ENCODE measurements around the gene HIVEP3.

HIVEP3 gene

DNA sequence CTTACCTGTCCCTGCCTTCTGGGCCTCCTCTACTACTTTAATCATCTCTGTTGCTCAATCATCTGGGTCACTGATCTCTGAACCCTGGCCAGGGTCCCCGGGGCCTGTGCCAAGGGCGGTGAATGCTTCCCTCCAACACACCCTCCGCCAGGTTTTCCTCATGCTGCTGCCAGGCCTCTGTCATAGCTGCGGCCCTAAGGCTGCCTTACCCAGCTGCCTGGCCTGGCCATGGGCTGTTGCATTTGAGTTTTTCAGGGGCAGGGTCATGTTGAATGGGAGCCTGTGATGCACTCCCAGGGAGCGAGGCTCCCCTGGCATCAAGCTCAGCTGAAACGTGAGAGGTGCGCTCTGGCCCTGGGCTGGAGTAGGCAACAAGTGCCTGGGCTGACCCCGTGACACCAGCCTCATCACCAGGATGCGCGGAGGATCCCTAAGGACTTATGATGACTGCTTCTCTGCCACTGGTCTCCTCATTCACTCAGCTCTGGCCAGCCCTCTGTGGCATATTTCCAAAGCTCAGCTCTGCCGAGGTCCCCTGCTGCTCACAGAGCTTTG, 441.8 kb downstream of the HIVEP3 start:
- no peaks in the 10 kb centered on the region for H3K4me1 ChIP-seq (ENCODE audit: control insufficient read depth, insufficient read depth, low read length)
- no peaks in the 10 kb centered on the region for H3K9me3 ChIP-seq (ENCODE audit: control insufficient read depth, insufficient read depth, low read depth, low read length)
- ChIA-PET CTCF (interaction anchor here (0.6 to 3.9 kb wide), 8 partner anchors 15 to 875 kb away, joined by 3 to 33 read pairs (median 4); no protein-coding TSS in a partner anchor), POLR2A (no interaction called here)
- no peak overlapping the region for H3K27ac ChIP-seq (ENCODE audit: extremely low read depth, low read depth, low read length)
- no peaks in the 10 kb centered on the region for H3K36me3 ChIP-seq (ENCODE audit: control insufficient read depth in 2 of 2, insufficient read depth in 1 of 2, low read length in 2 of 2)
- H3K4me3 ChIP-seq (ENCODE audit: low read depth, low read length), result no peak overlapping the region
- TF ChIP-seq SCRT2 (tag by site-specific recombination; IDR thresholded peaks at IDR 0.05) (peak; percentile 71), ZIC2 (tag by site-specific recombination; IDR thresholded peaks at IDR 0.05) (peak; percentile 34), KLF9 (tag by site-specific recombination; IDR thresholded peaks at IDR 0.05; ENCODE audit: low read depth) (no peak), GLIS1 (tag by site-specific recombination; IDR thresholded peaks at IDR 0.05) (peak; percentile 16; the same call in 1 of the 2 replicates), SCRT1 (tag by site-specific recombination; IDR thresholded peaks at IDR 0.05; ENCODE audit: borderline replicate concordance) (0 out of 2 replicates have a peak, but pooled peaks have one; percentile 28), KLF8 (tag by site-specific recombination; IDR thresholded peaks at IDR 0.05) (no peak), ZBTB48 (tag by site-specific recombination; IDR thresholded peaks at IDR 0.05) (peak; percentile 56), GLI4 (tag by site-specific recombination; IDR thresholded peaks at IDR 0.05) (no peak), OSR2 (tag by site-specific recombination; IDR thresholded peaks at IDR 0.05) (0 out of 2 replicates have a peak, but pooled peaks have one; percentile 11), OVOL3 (tag by site-specific recombination; IDR thresholded peaks at IDR 0.05) (no peak), ZNF600 (tag by site-specific recombination; IDR thresholded peaks at IDR 0.05) (peak; percentile 30; the same call in 1 of the 2 replicates)

DNA sequence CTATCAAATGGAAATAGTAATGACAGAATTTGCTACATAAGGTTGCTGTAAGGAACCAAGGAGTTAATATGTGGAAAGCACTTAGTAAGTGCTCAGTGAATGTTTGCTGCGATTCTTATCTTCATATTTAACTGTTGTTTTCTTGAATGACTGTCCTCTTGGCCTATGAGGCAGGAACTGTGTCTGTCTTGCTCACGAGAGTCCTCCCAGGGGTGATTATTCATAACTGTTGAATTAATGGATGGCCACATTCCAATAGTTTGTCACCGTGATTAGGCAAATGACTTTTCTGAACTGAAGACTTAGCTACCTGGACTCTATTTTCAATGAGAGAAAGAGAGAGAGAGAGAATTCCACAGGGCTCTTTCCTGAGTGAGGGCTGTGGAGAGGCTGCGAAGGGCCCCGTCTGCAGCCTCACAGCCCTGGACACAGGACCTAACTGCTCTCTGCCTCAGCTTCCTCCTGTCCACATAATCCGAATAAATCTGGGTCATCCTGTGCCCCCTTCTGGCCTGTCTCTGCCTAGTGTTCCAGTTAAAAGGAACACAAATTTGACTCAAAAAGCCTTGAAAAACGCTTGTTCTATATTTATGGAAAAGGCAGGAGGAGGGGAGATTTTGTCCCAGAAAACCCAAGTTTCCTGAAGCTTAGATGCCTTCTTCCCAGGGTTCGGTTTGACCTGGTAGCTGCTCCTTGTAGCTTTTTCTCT, 442.7 kb downstream of the HIVEP3 start:
- Histone ChIP-seq H3K27ac (ENCODE audit: extremely low read depth, low read depth, low read length) (no peak overlapping the region), H3K4me3 (ENCODE audit: low read depth, low read length) (no peak overlapping the region), H3K4me1 (ENCODE audit: control insufficient read depth, insufficient read depth, low read length) (no peaks in the 10 kb centered on the region), H3K36me3 (ENCODE audit: control insufficient read depth in 2 of 2, insufficient read depth in 1 of 2, low read length in 2 of 2) (no peaks in the 10 kb centered on the region), H3K9me3 (ENCODE audit: control insufficient read depth, insufficient read depth, low read depth, low read length) (no peaks in the 10 kb centered on the region)
- ChIA-PET POLR2A (no interaction called here), CTCF (interaction anchor here (0.7 to 3.9 kb wide), 9 partner anchors 8 to 163 kb away, joined by 3 to 33 read pairs (median 4); partner anchors contain the start of gene EDN2)
- TF ChIP-seq ZNF670 (tag by site-specific recombination; IDR thresholded peaks at IDR 0.05; ENCODE audit: low read depth), result no peak
- TF ChIP-seq, protein P1, sequence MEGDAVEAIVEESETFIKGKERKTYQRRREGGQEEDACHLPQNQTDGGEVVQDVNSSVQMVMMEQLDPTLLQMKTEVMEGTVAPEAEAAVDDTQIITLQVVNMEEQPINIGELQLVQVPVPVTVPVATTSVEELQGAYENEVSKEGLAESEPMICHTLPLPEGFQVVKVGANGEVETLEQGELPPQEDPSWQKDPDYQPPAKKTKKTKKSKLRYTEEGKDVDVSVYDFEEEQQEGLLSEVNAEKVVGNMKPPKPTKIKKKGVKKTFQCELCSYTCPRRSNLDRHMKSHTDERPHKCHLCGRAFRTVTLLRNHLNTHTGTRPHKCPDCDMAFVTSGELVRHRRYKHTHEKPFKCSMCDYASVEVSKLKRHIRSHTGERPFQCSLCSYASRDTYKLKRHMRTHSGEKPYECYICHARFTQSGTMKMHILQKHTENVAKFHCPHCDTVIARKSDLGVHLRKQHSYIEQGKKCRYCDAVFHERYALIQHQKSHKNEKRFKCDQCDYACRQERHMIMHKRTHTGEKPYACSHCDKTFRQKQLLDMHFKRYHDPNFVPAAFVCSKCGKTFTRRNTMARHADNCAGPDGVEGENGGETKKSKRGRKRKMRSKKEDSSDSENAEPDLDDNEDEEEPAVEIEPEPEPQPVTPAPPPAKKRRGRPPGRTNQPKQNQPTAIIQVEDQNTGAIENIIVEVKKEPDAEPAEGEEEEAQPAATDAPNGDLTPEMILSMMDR (tag by site-specific recombination; IDR thresholded peaks at IDR 0.05), result peak; percentile 10; the same call in 1 of the 2 replicates
- TF ChIP-seq ZNF664 (tag by site-specific recombination; IDR thresholded peaks at IDR 0.05), result peak; percentile 57

DNA sequence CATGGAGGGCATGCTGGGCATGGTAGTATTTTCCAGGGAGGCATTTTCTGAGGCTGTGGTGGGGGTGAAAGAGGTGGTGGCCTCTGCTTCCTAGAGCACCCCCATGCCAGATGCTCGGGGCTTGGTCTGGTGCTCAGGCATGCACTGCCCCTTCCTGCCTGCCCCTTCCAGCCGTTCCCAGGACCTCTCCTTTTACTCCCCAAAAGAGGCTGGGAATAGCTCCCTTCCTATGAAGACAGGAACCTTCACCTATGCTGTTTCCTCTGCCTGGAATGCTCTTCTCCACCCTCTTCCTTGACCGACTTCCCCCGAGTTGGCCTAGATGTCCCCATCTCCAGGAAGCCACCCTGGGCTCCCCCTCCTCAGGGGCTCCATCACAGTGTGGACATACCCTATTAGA, 443.4 kb downstream of the HIVEP3 start:
- no peak overlapping the region for H3K27ac ChIP-seq (ENCODE audit: extremely low read depth, low read depth, low read length)
- TF ChIP-seq ZNF239 (tag by site-specific recombination; IDR thresholded peaks at IDR 0.05), result no peak
- no peak for TF ChIP-seq ZNF658 (tag by site-specific recombination; IDR thresholded peaks at IDR 0.05)
- TF ChIP-seq ZNF302 (tag by site-specific recombination; IDR thresholded peaks at IDR 0.05; ENCODE audit: low read depth), result no peak
- no peak for TF ChIP-seq ZNF777 (tag by site-specific recombination; IDR thresholded peaks at IDR 0.05; ENCODE audit: borderline replicate concordance)
- TF ChIP-seq ZNF791 (tag by site-specific recombination; IDR thresholded peaks at IDR 0.05), result no peak
- TF ChIP-seq FEZF1 (tag by site-specific recombination; IDR thresholded peaks at IDR 0.05), result no peak
- TF ChIP-seq, protein P2, sequence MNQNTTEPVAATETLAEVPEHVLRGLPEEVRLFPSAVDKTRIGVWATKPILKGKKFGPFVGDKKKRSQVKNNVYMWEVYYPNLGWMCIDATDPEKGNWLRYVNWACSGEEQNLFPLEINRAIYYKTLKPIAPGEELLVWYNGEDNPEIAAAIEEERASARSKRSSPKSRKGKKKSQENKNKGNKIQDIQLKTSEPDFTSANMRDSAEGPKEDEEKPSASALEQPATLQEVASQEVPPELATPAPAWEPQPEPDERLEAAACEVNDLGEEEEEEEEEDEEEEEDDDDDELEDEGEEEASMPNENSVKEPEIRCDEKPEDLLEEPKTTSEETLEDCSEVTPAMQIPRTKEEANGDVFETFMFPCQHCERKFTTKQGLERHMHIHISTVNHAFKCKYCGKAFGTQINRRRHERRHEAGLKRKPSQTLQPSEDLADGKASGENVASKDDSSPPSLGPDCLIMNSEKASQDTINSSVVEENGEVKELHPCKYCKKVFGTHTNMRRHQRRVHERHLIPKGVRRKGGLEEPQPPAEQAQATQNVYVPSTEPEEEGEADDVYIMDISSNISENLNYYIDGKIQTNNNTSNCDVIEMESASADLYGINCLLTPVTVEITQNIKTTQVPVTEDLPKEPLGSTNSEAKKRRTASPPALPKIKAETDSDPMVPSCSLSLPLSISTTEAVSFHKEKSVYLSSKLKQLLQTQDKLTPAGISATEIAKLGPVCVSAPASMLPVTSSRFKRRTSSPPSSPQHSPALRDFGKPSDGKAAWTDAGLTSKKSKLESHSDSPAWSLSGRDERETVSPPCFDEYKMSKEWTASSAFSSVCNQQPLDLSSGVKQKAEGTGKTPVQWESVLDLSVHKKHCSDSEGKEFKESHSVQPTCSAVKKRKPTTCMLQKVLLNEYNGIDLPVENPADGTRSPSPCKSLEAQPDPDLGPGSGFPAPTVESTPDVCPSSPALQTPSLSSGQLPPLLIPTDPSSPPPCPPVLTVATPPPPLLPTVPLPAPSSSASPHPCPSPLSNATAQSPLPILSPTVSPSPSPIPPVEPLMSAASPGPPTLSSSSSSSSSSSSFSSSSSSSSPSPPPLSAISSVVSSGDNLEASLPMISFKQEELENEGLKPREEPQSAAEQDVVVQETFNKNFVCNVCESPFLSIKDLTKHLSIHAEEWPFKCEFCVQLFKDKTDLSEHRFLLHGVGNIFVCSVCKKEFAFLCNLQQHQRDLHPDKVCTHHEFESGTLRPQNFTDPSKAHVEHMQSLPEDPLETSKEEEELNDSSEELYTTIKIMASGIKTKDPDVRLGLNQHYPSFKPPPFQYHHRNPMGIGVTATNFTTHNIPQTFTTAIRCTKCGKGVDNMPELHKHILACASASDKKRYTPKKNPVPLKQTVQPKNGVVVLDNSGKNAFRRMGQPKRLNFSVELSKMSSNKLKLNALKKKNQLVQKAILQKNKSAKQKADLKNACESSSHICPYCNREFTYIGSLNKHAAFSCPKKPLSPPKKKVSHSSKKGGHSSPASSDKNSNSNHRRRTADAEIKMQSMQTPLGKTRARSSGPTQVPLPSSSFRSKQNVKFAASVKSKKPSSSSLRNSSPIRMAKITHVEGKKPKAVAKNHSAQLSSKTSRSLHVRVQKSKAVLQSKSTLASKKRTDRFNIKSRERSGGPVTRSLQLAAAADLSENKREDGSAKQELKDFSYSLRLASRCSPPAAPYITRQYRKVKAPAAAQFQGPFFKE (tag by site-specific recombination; IDR thresholded peaks at IDR 0.05; ENCODE audit: borderline replicate concordance), result no peak
- TF ChIP-seq, protein P3, sequence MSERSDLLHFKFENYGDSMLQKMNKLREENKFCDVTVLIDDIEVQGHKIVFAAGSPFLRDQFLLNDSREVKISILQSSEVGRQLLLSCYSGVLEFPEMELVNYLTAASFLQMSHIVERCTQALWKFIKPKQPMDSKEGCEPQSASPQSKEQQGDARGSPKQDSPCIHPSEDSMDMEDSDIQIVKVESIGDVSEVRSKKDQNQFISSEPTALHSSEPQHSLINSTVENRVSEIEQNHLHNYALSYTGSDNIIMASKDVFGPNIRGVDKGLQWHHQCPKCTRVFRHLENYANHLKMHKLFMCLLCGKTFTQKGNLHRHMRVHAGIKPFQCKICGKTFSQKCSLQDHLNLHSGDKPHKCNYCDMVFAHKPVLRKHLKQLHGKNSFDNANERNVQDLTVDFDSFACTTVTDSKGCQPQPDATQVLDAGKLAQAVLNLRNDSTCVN (tag by site-specific recombination; optimal IDR thresholded peaks at IDR 0.05), result no peak
- ChIA-PET POLR2A (no interaction called here), CTCF (interaction anchor here (0.7 to 3.9 kb wide), 6 partner anchors 9 to 160 kb away, joined by 3 to 33 read pairs (median 4); partner anchors contain the start of gene EDN2)
- H3K4me3 ChIP-seq (ENCODE audit: low read depth, low read length), result no peak overlapping the region
- no peaks in the 10 kb centered on the region for H3K9me3 ChIP-seq (ENCODE audit: control insufficient read depth, insufficient read depth, low read depth, low read length)
- no peaks in the 10 kb centered on the region for H3K4me1 ChIP-seq (ENCODE audit: control insufficient read depth, insufficient read depth, low read length)
- no peaks in the 10 kb centered on the region for H3K36me3 ChIP-seq (ENCODE audit: control insufficient read depth in 2 of 2, insufficient read depth in 1 of 2, low read length in 2 of 2)

All from HEK293 (cell line).